Inferior parietal cortex (tissue), 1 donor: ENCODE measurements around the gene RBMS1.

Source experiments
- DNase-seq: peaks from one replicate; pipeline ENCODE4 v3.0.0-alpha.2; 2016; ENCODE audit errors: extremely low spot score

RBMS1 gene

GRCh38 chr2:160254189-160254762, 239.3 kb downstream of the RBMS1 start:
- DNase-seq, result no peak

- no peak for DNase-seq
Measured at GRCh38 chr2:160253440-160254188, 240.0 kb downstream of the RBMS1 start.

GRCh38 chr2:160252900-160253299, 240.7 kb downstream of the RBMS1 start:
- no peak for DNase-seq

DNA sequence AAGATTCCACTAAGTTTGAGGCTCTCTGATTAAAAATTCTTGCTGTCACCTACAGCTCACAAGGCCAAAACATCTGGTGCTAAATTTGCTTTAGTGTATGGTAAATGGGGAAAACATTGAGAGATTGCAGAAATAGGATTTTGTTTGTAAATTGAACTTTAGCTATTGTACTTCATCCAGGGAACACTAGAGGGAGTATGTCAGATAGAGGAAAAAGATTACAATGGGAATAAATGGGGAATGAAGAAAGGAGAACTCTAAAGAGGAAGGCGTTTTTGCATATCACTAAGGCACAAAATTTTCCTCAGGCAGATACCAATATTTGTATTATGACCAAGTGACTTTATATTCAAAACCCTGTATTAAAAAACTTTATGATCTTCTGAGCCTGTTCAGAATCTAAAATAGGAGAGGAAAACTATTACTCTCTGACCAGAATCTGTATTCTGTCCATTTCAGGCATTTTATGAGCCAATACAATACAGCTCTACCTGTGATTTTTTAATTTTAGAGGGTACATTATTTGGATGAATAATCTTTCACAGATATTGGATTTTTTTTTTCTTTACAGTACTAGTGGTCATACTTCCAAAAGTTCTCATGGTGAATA, 241.2 kb downstream of the RBMS1 start:
- peak; percentile 74 for DNase-seq

- no peak for DNase-seq
Measured at GRCh38 chr2:160251569-160251968, 242.0 kb downstream of the RBMS1 start.

- no peak for DNase-seq
Measured at GRCh38 chr2:160249876-160250275, 243.7 kb downstream of the RBMS1 start.

- DNase-seq, result no peak
Measured at GRCh38 chr2:160247296-160248035, 246.1 kb downstream of the RBMS1 start.

DNA sequence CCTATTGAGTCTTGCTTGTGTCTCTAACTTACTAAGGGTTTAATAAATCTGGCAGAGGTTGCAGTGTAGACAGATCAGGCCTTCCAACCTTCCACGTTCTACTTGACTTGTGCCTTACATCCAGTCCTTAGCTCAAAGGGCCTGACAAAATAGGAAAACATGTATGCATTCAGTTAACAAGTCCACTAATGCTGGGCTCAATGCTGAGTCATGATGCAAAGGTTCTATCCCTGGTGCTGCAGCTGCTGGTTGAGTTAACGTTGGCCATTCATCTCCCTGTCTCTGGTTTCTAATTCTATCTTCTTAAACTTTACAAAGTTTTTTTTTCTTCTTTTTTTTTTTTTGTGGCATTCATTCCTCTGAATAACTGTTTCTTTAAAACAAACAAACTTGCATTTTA, 247.3 kb downstream of the RBMS1 start:
- DNase-seq, result no peak

GRCh38 chr2:160245614-160246155, 247.9 kb downstream of the RBMS1 start:
- DNase-seq, result no peak

GRCh38 chr2:160242893-160243564, 250.6 kb downstream of the RBMS1 start:
- DNase-seq, result no peak

DNA sequence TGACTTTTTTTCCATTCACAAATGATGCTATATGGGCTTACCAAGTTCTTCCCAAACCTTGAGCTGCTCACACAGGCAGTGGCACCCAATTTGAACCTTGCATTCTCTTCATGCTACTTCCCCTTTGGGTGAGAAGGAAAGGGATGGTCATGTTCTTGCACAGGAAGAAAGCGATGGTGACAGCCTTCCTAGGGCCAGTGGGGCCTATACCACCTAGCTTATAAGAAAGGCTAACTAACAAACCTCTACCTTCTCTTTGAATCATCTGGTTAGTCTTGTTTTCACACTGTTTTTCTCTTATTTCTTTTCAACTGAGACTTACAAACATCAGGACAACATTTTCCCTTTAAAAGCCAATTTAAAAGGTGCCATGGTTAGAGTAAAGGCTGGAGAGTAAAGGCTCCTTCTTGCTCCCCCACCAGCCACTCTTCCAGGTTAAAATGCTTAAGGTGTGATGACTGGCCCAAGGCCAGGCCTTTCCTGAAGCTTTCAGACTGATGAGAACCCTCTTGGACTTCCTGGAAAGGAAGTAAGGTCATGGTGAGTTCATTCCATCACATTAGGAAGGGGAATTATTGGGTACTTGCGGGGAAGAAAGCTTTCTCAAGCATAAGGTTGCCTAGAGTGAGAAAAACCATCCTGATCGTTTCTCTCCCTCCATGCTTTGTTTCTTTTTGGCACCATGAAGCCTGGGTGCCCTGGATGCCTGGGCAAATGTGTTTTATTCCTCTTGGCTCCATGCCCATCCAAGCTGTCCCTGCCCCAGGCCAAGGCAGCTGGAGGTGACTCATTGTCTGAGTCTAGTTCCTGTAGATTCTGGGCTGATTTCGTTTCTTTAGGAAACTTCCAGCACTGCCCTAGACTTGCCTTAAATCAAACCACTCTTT, 252.1 kb downstream of the RBMS1 start:
- DNase-seq, result no peak

- no peak for DNase-seq
Measured at GRCh38 chr2:160239436-160239835, 254.2 kb downstream of the RBMS1 start.

DNA sequence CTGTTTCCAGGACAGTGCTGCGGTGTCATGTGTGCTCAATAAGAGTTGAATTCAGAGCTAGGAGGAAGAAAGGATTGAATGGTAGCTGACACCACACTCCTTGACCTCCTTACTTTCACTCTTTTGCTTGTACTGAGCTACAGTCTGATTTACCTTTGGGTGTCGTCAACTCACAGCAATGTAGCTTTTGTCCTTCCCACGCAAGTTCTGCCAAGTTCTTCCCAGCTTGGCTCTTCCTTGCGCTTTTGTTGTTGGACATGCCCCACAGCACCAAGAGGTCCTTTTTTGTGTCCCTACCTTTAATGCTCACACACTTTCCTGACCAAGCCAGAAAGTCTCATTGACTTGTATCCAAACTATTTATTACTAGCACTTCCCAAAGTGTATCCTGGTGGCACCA, 255.2 kb downstream of the RBMS1 start:
- no peak for DNase-seq

DNA sequence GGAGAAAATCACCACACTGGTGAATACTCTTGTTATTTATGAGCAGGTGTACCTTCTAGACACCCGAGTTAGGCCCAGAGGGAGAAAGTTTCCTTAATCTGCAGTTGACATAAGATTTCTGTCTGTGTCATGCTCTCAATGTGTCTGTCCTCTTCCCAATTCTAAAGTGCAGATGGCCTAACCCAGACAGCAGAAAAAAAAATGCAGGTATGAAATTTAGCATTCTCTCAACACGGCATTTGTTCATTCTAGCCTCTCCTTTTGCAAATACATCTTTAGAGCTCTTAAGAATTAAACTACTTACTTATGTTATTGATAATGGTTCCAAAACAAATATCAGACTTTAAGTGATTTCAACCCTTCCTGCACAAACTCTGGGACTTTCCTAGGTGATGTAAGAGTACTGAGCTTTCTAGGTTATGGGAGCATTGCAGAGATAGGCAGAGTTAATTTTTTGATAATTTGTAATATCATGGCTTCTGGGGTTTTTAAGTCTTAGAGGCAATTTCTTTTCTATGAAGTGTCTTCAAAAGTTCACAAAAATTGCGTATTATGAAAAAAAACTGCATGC, 260.6 kb downstream of the RBMS1 start:
- no peak for DNase-seq

GRCh38 chr2:160229591-160229990, 264.0 kb downstream of the RBMS1 start:
- no peak for DNase-seq

DNA sequence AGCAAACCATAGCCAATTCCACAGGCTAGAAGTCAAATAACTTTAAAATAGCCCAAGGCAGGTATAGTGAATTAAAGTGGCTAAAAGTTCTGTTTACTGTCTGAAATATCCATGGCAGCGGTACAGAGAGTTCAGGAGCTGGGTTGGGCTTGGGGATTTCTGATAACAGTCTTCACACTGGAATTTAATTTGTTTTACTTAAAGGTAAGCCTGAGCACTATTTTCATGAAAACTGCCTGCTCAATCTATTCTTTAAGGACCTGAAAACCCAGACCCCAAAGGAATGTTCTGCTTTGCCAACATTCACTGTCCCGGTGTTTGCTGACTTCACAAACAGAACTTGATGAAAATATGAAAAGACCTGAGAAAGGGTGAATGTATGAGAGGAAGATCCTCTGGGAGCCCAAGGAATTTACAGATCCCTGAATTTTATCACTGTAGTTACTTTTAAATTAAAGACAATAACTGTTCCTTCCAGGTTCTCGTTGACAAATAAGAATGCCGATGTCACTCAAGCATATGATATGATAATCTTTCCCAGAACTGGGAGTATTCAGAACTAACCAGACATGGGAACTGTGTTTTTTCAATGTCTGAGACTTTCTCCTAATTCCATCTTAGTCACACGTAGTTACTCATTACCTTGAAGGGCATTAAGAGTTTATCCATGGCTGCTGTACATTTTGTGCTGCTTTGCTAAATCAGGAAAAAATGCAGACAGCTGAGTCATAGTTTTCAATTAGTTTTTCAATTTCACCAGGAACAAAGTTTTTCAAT, 265.3 kb downstream of the RBMS1 start:
- DNase-seq, result no peak

GRCh38 chr2:160227293-160227915, 266.2 kb downstream of the RBMS1 start:
- DNase-seq, result no peak

- DNase-seq, result no peak
Measured at GRCh38 chr2:160226367-160226766, 267.2 kb downstream of the RBMS1 start.

DNA sequence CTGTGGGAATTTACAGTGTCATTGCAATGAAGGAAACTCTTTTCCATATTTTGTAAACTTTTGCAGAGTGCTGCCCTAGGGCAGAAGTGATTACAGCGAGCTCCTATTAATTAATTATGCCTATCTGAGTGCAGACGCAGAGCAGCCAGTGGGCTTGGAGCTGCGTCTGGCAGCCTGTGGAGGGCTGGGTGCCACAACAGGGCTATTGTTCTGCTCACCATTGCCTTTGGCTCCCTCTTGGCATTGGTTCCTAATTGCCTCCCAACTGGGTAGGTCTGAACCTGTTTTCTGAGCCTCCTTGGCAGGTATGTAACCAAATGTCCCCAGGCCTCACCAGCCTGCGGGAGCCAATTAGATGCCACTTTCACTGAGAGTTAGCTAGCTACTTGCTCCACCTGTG, 267.9 kb downstream of the RBMS1 start:
- no peak for DNase-seq
